ENCODE results near the gene RGS19. TPM values are rescaled to one million over a fixed set of nuclear protein-coding genes. Genes with fewer than 3 reads are reported as not detected.
"Not testable (repeated sequence)": the region's sequence is repeated elsewhere in the genome, so short reads cannot be mapped to it uniquely, and the experiment has no call there.

RGS19 gene, protein sequence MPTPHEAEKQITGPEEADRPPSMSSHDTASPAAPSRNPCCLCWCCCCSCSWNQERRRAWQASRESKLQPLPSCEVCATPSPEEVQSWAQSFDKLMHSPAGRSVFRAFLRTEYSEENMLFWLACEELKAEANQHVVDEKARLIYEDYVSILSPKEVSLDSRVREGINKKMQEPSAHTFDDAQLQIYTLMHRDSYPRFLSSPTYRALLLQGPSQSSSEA
- total RNA-seq (ENCODE audit: low replicate concordance), result 8.4 and 9.5 TPM in 2 replicates
- long read RNA-seq, result 0 reads

DNA sequence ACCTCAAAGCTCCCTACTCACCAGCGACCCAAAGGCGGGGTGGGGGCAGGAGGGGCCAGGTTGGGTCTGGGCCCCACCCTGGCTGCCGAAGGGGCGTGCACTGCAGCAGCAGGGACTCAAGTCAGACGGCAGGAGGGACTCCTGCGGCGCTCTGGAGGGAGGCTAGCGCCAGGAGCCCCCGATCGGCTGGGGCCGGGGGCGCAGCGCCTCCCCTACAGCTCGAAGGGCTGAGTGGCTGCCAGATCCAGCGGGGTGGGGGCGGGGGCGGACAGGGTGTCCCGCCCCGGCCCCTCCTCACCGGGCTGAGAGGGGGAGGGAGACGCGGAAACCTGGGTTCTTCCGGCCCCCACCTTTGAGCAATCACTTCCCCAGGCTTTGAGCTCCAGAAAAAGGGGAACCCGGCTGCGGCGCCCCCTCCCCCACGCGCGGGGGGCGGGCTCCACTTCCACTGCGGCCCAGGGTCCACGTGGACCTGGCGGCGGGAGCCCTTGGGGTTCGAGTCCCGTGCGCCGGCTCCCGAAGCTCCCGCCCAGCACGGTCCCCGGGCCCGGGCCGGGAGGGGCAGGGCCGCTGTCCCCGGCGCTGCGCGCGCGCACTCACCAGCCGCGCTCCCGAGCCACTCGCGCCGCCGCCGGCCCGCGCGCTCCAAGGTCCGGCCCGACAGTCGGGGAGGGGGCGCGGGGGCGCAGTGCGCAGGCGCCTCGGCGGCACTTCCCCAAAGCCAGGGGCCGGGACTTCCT is at the start of gene RGS19:
RGS19 (minus strand) TSS at position 246 of the 740 bp plus-strand sequence. CDS start 2,632 bp downstream, outside the sequence.
- H3K9me3 Mint-ChIP-seq, result no peaks in the 10 kb centered on the region
- H3K27me3 Mint-ChIP-seq, result peaks cover 24% of the 10 kb centered on the region
- DNase-seq (ENCODE audit: extremely low spot score, unreplicated experiment), result peak; percentile 83
- no peaks in the 10 kb centered on the region for H3K36me3 Mint-ChIP-seq
- TF ChIP-seq, protein P1, sequence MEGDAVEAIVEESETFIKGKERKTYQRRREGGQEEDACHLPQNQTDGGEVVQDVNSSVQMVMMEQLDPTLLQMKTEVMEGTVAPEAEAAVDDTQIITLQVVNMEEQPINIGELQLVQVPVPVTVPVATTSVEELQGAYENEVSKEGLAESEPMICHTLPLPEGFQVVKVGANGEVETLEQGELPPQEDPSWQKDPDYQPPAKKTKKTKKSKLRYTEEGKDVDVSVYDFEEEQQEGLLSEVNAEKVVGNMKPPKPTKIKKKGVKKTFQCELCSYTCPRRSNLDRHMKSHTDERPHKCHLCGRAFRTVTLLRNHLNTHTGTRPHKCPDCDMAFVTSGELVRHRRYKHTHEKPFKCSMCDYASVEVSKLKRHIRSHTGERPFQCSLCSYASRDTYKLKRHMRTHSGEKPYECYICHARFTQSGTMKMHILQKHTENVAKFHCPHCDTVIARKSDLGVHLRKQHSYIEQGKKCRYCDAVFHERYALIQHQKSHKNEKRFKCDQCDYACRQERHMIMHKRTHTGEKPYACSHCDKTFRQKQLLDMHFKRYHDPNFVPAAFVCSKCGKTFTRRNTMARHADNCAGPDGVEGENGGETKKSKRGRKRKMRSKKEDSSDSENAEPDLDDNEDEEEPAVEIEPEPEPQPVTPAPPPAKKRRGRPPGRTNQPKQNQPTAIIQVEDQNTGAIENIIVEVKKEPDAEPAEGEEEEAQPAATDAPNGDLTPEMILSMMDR (conservative IDR thresholded peaks at IDR 0.05), result no peak
- H3K27ac Mint-ChIP-seq, result no peak within 1 kb of the TSS
- H3K4me1 Mint-ChIP-seq (ENCODE audit: unreplicated experiment), result peaks cover 22% of the 10 kb centered on the region
- H3K4me3 Mint-ChIP-seq, result peak within 1 kb of the TSS; percentile 83

DNA sequence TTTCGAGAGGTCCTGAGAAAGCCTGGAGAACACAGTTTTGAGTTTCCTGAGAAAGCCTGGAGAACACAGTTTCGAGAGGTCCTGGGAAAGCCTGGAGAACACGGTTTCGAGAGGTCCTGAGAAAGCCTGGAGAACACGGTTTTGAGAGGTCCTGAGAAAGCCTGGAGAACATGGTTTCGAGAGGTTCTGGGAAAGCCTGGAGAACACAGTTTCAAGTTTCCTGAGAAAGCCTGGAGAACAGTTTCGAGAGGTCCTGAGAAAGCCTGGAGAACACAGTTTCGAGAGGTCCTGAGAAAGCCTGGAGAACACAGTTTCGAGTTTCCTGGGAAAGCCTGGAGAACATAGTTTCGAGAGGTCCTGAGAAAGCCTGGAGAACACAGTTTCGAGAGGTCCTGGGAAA is 44.2 kb upstream of the RGS19 start:
- not testable (repeated sequence) for H3K9me3 Mint-ChIP-seq; H3K4me3 Mint-ChIP-seq; H3K27ac Mint-ChIP-seq; DNase-seq (ENCODE audit: extremely low spot score, unreplicated experiment); H3K36me3 Mint-ChIP-seq; H3K4me1 Mint-ChIP-seq (ENCODE audit: unreplicated experiment)
- H3K27me3 Mint-ChIP-seq, result peaks cover 42% of the 10 kb centered on the region

DNA sequence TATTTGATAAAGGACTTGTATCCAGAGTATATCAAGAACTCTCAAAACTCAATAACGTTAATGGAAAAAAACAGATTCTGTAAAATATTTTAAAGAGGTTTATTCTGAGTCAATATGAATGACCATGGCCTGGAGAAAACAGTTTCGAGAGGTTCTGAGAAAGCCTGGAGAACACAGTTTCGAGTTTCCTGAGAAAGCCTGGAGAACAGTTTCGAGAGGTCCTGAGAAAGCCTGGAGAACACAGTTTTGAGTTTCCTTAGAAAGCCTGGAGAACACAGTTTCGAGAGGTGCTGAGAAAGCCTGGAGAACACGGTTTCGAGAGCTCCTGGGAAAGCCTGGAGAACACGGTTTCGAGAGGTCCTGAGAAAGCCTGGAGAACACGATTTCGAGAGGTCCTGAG is 43.6 kb upstream of the RGS19 start:
- not testable (repeated sequence) for H3K4me1 Mint-ChIP-seq (ENCODE audit: unreplicated experiment); H3K36me3 Mint-ChIP-seq; H3K4me3 Mint-ChIP-seq; H3K27ac Mint-ChIP-seq; DNase-seq (ENCODE audit: extremely low spot score, unreplicated experiment); H3K9me3 Mint-ChIP-seq
- H3K27me3 Mint-ChIP-seq, result peaks cover 36% of the 10 kb centered on the region

DNA sequence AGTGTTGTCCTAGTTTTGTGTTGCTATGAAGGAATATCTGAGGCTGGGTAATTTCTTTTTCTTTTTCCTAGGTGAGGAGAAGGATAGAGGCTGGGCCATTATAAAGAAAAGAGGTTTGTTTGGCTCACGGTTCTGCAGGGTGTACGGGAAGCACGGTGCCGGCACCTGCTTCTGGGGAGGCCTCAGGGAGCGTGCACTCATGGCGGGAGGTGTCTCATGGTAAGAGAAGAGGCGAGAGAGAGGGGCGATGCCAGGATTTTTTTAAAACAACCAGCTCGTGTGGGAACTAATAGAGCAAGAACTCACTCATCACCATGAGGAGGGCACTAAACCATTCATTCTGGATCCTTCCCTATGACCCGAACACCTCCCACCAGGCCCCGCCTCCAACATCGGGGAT is 42.3 kb upstream of the RGS19 start:
- no peaks in the 10 kb centered on the region for H3K9me3 Mint-ChIP-seq
- peaks cover 6% of the 10 kb centered on the region for H3K4me1 Mint-ChIP-seq (ENCODE audit: unreplicated experiment)
- DNase-seq (ENCODE audit: extremely low spot score, unreplicated experiment), result no peak
- H3K4me3 Mint-ChIP-seq, result no peak overlapping the region
- TF ChIP-seq, protein P1 (conservative IDR thresholded peaks at IDR 0.05), result no peak
- peaks cover 35% of the 10 kb centered on the region for H3K27me3 Mint-ChIP-seq
- H3K36me3 Mint-ChIP-seq, result no peaks in the 10 kb centered on the region
- H3K27ac Mint-ChIP-seq, result no peak overlapping the region

DNA sequence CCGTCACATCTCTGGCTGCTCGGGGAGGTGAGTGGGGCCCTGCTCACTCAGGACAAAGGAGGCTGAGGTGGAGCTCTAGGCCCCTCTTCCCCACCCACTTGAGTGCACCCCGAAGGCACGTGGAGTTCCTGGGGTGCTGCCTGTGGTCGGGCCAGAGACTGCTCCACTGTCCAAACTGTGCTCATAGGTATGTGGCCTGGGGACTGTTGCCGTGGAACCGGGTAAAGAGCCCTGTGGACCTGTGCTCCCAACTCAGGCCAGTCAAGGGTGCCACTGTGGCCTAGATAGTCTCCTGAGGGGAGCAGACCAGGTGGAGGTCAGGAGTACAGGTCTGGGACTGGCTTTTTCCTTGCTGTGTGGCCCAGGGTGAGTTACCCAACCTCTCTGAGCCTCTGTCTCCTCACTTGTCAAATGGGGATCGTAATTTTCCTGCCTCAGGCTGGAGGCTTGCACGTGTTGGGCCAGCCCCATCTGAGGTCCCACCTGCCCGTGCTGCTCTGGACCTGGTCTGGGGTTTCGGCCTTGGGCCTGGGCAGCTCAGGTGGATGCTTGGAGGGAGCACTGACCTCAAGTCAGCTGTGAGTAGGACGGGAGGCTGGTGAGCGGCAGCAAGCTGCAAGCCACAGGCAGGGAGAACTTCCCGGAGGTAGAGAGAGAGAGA is 40.5 kb upstream of the RGS19 start:
- DNase-seq (ENCODE audit: extremely low spot score, unreplicated experiment), result no peak
- Mint-ChIP-seq H3K27me3 (peaks cover 35% of the 10 kb centered on the region), H3K4me3 (peak overlapping the region; percentile 59), H3K36me3 (no peaks in the 10 kb centered on the region), H3K9me3 (no peaks in the 10 kb centered on the region), H3K27ac (peak overlapping the region; percentile 51), H3K4me1 (ENCODE audit: unreplicated experiment) (peaks cover 6% of the 10 kb centered on the region)
- TF ChIP-seq, protein P1 (conservative IDR thresholded peaks at IDR 0.05), result no peak

DNA sequence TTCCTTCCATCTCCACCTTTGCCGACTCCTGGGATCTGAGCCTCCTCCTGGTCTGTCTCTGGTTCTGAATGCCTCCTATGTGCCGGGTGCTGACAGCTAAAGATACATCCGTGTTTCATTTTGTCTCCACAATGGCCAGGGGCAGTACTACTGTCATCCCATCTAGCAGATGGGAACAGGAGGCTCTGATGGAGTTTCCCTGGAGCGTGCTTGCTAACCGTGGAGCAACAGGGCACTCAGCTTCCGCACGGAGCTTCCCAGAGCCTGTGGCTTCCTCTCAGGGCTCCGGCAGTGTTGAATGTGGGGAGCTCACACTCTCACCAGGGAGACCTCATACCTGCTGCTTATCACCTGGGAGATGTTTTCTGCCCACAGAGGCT is 40.0 kb upstream of the RGS19 start:
- TF ChIP-seq, protein P1 (conservative IDR thresholded peaks at IDR 0.05), result no peak
- peaks cover 6% of the 10 kb centered on the region for H3K4me1 Mint-ChIP-seq (ENCODE audit: unreplicated experiment)
- H3K27me3 Mint-ChIP-seq, result peaks cover 32% of the 10 kb centered on the region
- H3K36me3 Mint-ChIP-seq, result no peaks in the 10 kb centered on the region
- H3K9me3 Mint-ChIP-seq, result no peaks in the 10 kb centered on the region
- no peak overlapping the region for H3K4me3 Mint-ChIP-seq
- no peak for DNase-seq (ENCODE audit: extremely low spot score, unreplicated experiment)
- H3K27ac Mint-ChIP-seq, result no peak overlapping the region

DNA sequence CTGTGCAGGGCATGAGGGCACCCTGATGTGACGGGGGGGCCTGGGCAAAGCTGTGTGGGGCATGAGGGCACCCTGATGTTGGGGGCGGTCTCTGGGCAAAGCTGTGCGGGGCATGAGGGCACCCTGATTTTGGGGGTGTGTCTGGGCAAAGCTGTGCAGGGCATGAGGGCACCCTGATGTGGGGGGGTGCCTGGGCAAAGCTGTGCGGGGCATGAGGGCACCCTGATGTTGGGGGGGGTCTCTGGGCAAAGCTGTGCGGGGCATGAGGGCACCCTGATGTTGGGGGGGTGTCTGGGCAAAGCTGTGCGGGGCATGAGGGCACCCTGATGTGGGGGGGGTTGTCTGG is 38.1 kb upstream of the RGS19 start:
- H3K36me3 Mint-ChIP-seq; H3K4me3 Mint-ChIP-seq; H3K9me3 Mint-ChIP-seq; H3K27ac Mint-ChIP-seq; H3K4me1 Mint-ChIP-seq (ENCODE audit: unreplicated experiment); DNase-seq (ENCODE audit: extremely low spot score, unreplicated experiment): not testable (repeated sequence)
- H3K27me3 Mint-ChIP-seq, result peaks cover 21% of the 10 kb centered on the region
